Measurements from ENCODE around the gene MAVS.

The MAVS gene

GRCh38 chr20:3819411-3820047, 27.1 kb upstream of the MAVS start:
- Histone ChIP-seq H3K9me2 (replicated peaks; ENCODE audit: insufficient read depth, low read length) (no peaks in the 10 kb centered on the region), H3F3A (ENCODE audit: insufficient read depth) (peaks cover 5% of the 10 kb centered on the region; the same call in 1 of the 2 replicates), H3K4me3 (ENCODE audit: insufficient read depth, low read length, poor library complexity, severe bottlenecking) (peak overlapping the region; percentile 74), H3K9ac (ENCODE audit: low read length) (peak overlapping the region; percentile 76), H3K27ac (ENCODE audit: low read depth, low read length) (peak overlapping the region; percentile 80; the same call in 1 of the 2 replicates), H4K20me1 (ENCODE audit: low read depth, low read length) (no peaks in the 10 kb centered on the region), H3K27me3 (ENCODE audit: low read length) (no peaks in the 10 kb centered on the region), H3K4me2 (ENCODE audit: low read depth, low read length, poor library complexity, severe bottlenecking) (peak overlapping the region; percentile 96), H3K36me3 (ENCODE audit: low read length) (no peaks in the 10 kb centered on the region), H3K79me2 (ENCODE audit: insufficient read depth, low read length) (peaks cover 8% of the 10 kb centered on the region; the same call in 1 of the 2 replicates), H2AFZ (ENCODE audit: low read depth, low read length, severe bottlenecking) (peak overlapping the region; percentile 87), H3K9me3 (ENCODE audit: insufficient read depth, low read length) (no peaks in the 10 kb centered on the region)
- TF ChIP-seq CTCF (IDR thresholded peaks at IDR 0.05; ENCODE audit: insufficient read depth, low read length, poor library complexity, severe bottlenecking) = no peak
- no peak for TF ChIP-seq EZH2phosphoT487 (conservative IDR thresholded peaks at IDR 0.05; ENCODE audit: low read length)

GRCh38 chr20:3820048-3820900, 26.4 kb upstream of the MAVS start, which contains the start of gene AP5S1:
TSS of gene AP5S1 (plus strand) at chr20:3820547. CDS start at chr20:3822118, 1,571 bp downstream.
- TF ChIP-seq EZH2phosphoT487 (conservative IDR thresholded peaks at IDR 0.05; ENCODE audit: low read length) (no peak), CTCF (IDR thresholded peaks at IDR 0.05; ENCODE audit: insufficient read depth, low read length, poor library complexity, severe bottlenecking) (peak; percentile 96)
- Histone ChIP-seq H3F3A (ENCODE audit: insufficient read depth) (peaks cover 5% of the 10 kb centered on the region; the same call in 1 of the 2 replicates), H3K4me2 (ENCODE audit: low read depth, low read length, poor library complexity, severe bottlenecking) (peak within 1 kb of the TSS; percentile 96), H3K9me2 (replicated peaks; ENCODE audit: insufficient read depth, low read length) (no peaks in the 10 kb centered on the region), H4K20me1 (ENCODE audit: low read depth, low read length) (no peaks in the 10 kb centered on the region), H3K36me3 (ENCODE audit: low read length) (no peaks in the 10 kb centered on the region), H3K9me3 (ENCODE audit: insufficient read depth, low read length) (no peaks in the 10 kb centered on the region), H3K4me3 (ENCODE audit: insufficient read depth, low read length, poor library complexity, severe bottlenecking) (peak within 1 kb of the TSS; percentile 74), H2AFZ (ENCODE audit: low read depth, low read length, severe bottlenecking) (peak within 1 kb of the TSS; percentile 87), H3K27ac (ENCODE audit: low read depth, low read length) (peak within 1 kb of the TSS; percentile 80), H3K27me3 (ENCODE audit: low read length) (no peaks in the 10 kb centered on the region), H3K79me2 (ENCODE audit: insufficient read depth, low read length) (peaks cover 8% of the 10 kb centered on the region; the same call in 1 of the 2 replicates), H3K9ac (ENCODE audit: low read length) (peak within 1 kb of the TSS; percentile 76)

GRCh38 chr20:3820901-3821727, 25.5 kb upstream of the MAVS start:
- H3K79me2 ChIP-seq (ENCODE audit: insufficient read depth, low read length) = peaks cover 8% of the 10 kb centered on the region; the same call in 1 of the 2 replicates
- H3K27me3 ChIP-seq (ENCODE audit: low read length) = no peaks in the 10 kb centered on the region
- H3K4me3 ChIP-seq (ENCODE audit: insufficient read depth, low read length, poor library complexity, severe bottlenecking) = peak overlapping the region; percentile 74
- H3K36me3 ChIP-seq (ENCODE audit: low read length) = no peaks in the 10 kb centered on the region
- H3K27ac ChIP-seq (ENCODE audit: low read depth, low read length) = peak overlapping the region; percentile 80
- H3K4me2 ChIP-seq (ENCODE audit: low read depth, low read length, poor library complexity, severe bottlenecking) = peak overlapping the region; percentile 96
- peaks cover 5% of the 10 kb centered on the region; the same call in 1 of the 2 replicates for H3F3A ChIP-seq (ENCODE audit: insufficient read depth)
- no peaks in the 10 kb centered on the region for H3K9me2 ChIP-seq (replicated peaks; ENCODE audit: insufficient read depth, low read length)
- no peaks in the 10 kb centered on the region for H4K20me1 ChIP-seq (ENCODE audit: low read depth, low read length)
- H3K9me3 ChIP-seq (ENCODE audit: insufficient read depth, low read length) = no peaks in the 10 kb centered on the region
- H2AFZ ChIP-seq (ENCODE audit: low read depth, low read length, severe bottlenecking) = peak overlapping the region; percentile 87
- H3K9ac ChIP-seq (ENCODE audit: low read length) = peak overlapping the region; percentile 76
- TF ChIP-seq EZH2phosphoT487 (conservative IDR thresholded peaks at IDR 0.05; ENCODE audit: low read length) = no peak
- no peak for TF ChIP-seq CTCF (IDR thresholded peaks at IDR 0.05; ENCODE audit: insufficient read depth, low read length, poor library complexity, severe bottlenecking)
